Endothelial cell of umbilical vein (primary cell): Measurements from ENCODE around the gene C11orf24. TPM values are rescaled to one million over a fixed set of nuclear protein-coding genes. Genes with fewer than 3 reads are reported as not detected.

Experiments
- BruUV-seq: library from RNA; stranded (reverse); fragments of 400-500 nt; replicated peaks from 2 replicates; lab custom pipeline; 2021; lab: Mats Ljungman, UMichigan
- CTCF ChIA-PET: fragments of 300-600, 350-600 bp; sonication (Branson Sonifier 250); formaldehyde crosslinking; loops from one replicate; lab custom pipeline; 2021; ENCODE audit warnings: antibody characterized with exemption, inconsistent platforms; lab: Charles Lee
- POLR2A ChIA-PET: fragments of 300-600, 350-600 bp; sonication (Branson Sonifier 250); formaldehyde crosslinking; loops from one replicate; lab custom pipeline; 2021; ENCODE audit warnings: antibody characterized with exemption, inconsistent platforms; lab: Charles Lee
- DNase-seq: peaks from one replicate; pipeline ENCODE4 v3.0.0-alpha.2; 2011; ENCODE audit warnings: low read depth, low spot score
- FAIRE-seq: peaks from 2 replicates; lab custom pipeline; 2011; peaks lifted over from hg19 to GRCh38; lab: Jason Lieb, UNC
- H2AFZ ChIP-seq: 2 replicates; pipeline ENCODE4 v1.6.0; 2012; ENCODE audit warnings: low read depth, low read length, control low read depth, inconsistent platforms
- H3K27ac ChIP-seq: 2 replicates; pipeline ENCODE4 v1.5.1; 2011; ENCODE audit warnings: low read depth, mild to moderate bottlenecking, control low read depth, low read length, moderate library complexity; ENCODE audit not compliant: insufficient read depth
- H3K27me3 ChIP-seq, 2 experiments: 2 replicates each; pipeline versions ENCODE4 v1.6.0 to v1.6.1; 2011; ENCODE audit warnings: low read length in 2 of 2, mixed read lengths in 1 of 2; ENCODE audit not compliant: control insufficient read depth in 2 of 2, insufficient read depth in 2 of 2
- H3K36me3 ChIP-seq, 2 experiments: 2 replicates in 1 of 2; 3 replicates in 1 of 2; pipeline ENCODE4 v1.5.1; 2011; ENCODE audit warnings: low read length in 2 of 2, mild to moderate bottlenecking in 1 of 2, moderate library complexity in 1 of 2; ENCODE audit not compliant: control insufficient read depth in 2 of 2, insufficient read depth in 2 of 2; ENCODE audit errors: extremely low read depth in 1 of 2
- H3K4me1 ChIP-seq: 3 replicates; pipeline ENCODE4 v1.5.1; 2011; ENCODE audit warnings: mild to moderate bottlenecking, low read length; ENCODE audit not compliant: control insufficient read depth, insufficient read depth; ENCODE audit errors: extremely low read depth
- H3K4me2 ChIP-seq: 2 replicates; pipeline ENCODE4 v1.6.1; 2011; ENCODE audit warnings: low read length, control low read depth, mixed read lengths; ENCODE audit not compliant: insufficient read depth
- H3K4me3 ChIP-seq, 3 experiments: fragments of 200-600 bp in 1 of 3; sonication (generic), shearing (Covaris generic) in 1 of 3; replicated peaks in 1 of 3; 2 replicates each; pipeline ENCODE4 v1.5.1; 2011 to 2016; ENCODE audit warnings: control low read depth in 3 of 3, low read length in 3 of 3, mild to moderate bottlenecking in 2 of 3, inconsistent platforms in 1 of 3, low read depth in 1 of 3, moderate library complexity in 1 of 3; ENCODE audit not compliant: insufficient read depth in 1 of 3
- H3K79me2 ChIP-seq: 2 replicates; pipeline ENCODE4 v1.6.0; 2012; ENCODE audit warnings: low read length, inconsistent platforms; ENCODE audit not compliant: control insufficient read depth, insufficient read depth
- H3K9ac ChIP-seq: replicated peaks from 2 replicates; pipeline ENCODE3; 2011; ENCODE audit warnings: low read length, control low read depth; ENCODE audit not compliant: insufficient read depth; ENCODE audit errors: extremely low read depth
- H3K9me1 ChIP-seq: replicated peaks from 3 replicates; pipeline ENCODE4 v1.6.0; 2011; ENCODE audit warnings: mild to moderate bottlenecking, low read length; ENCODE audit not compliant: control insufficient read depth, insufficient read depth; ENCODE audit errors: extremely low read depth
- H3K9me3 ChIP-seq: replicated peaks from 2 replicates; pipeline ENCODE4 v1.5.1; 2012; ENCODE audit warnings: low read length, inconsistent platforms; ENCODE audit not compliant: control insufficient read depth, insufficient read depth
- H4K20me1 ChIP-seq: replicated peaks from 2 replicates; pipeline ENCODE3; 2011; ENCODE audit warnings: mild to moderate bottlenecking, low read length; ENCODE audit not compliant: control insufficient read depth, insufficient read depth; ENCODE audit errors: extremely low read depth
- CTCF ChIP-seq, 2 donors: IDR thresholded peaks; 1 replicate in 1 of 2; 2 replicates in 1 of 2; pipeline ENCODE4 v1.5.1; 2011; ENCODE audit warnings: low read length in 2 of 2, mild to moderate bottlenecking in 2 of 2, moderate library complexity in 2 of 2, control low read depth in 1 of 2, inconsistent platforms in 1 of 2, low read depth in 1 of 2; ENCODE audit not compliant: insufficient read depth in 1 of 2; ENCODE audit errors: extremely low read depth in 1 of 2
- EZH2 ChIP-seq: IDR thresholded peaks from 2 replicates; pipeline ENCODE4 v1.6.1; 2012; ENCODE audit warnings: borderline replicate concordance, low read depth, mild to moderate bottlenecking, moderate library complexity, low read length, inconsistent platforms; ENCODE audit not compliant: severe bottlenecking
- FOS ChIP-seq: IDR thresholded peaks from 2 replicates; pipeline ENCODE4 v1.6.1; 2011; ENCODE audit warnings: mild to moderate bottlenecking, low read length, moderate library complexity, borderline replicate concordance; ENCODE audit not compliant: insufficient read depth
- GATA2 ChIP-seq: IDR thresholded peaks from 2 replicates; pipeline ENCODE4 v1.7.0; 2011; ENCODE audit warnings: low read depth, mild to moderate bottlenecking, moderate library complexity, mixed read lengths, low read length; ENCODE audit not compliant: insufficient read length, insufficient read depth
- JUN ChIP-seq: IDR thresholded peaks from 2 replicates; pipeline ENCODE4 v1.6.1; 2011; ENCODE audit warnings: borderline replicate concordance, low read depth; ENCODE audit not compliant: insufficient read length, insufficient read depth
- MAX ChIP-seq: IDR thresholded peaks from 2 replicates; pipeline ENCODE4 v1.6.1; 2011; ENCODE audit not compliant: insufficient read depth, insufficient read length
- MYC ChIP-seq: IDR thresholded peaks from one replicate; pipeline ENCODE4 v1.6.1; 2011; ENCODE audit warnings: mild to moderate bottlenecking, low read depth, low read length
- POLR2A ChIP-seq: IDR thresholded peaks from 2 replicates; pipeline ENCODE4 v1.6.1; 2012; ENCODE audit warnings: low read depth, mild to moderate bottlenecking, control low read depth, low read length
- POLR2AphosphoS5 ChIP-seq: IDR thresholded peaks from 2 replicates; pipeline ENCODE4 v1.6.1; 2012; ENCODE audit warnings: low read depth, mild to moderate bottlenecking, control low read depth, low read length, moderate library complexity; ENCODE audit not compliant: insufficient read depth
- dilution Hi-C: fragments of 300-500 bp; cut with MboI; formaldehyde crosslinking; loops from one replicate; pipeline ENCODE4 v1.15.0; 2019; ENCODE audit warnings: low sequenced_read_pairs; ENCODE audit not compliant: extremely low pct_ligation_motif_present
- intact Hi-C: fragments of 100-400 bp; cut with micrococcal nuclease; formaldehyde crosslinking; loops from one replicate; pipeline ENCODE4 v1.10.0; 2022
- polyA plus RNA-seq, 4 experiments: library from polyadenylated mRNA; depleted of rRNA in 3 of 4; stranded (reverse) in 3 of 4; unstranded in 1 of 4; fragments of >200 nt; gene quantifications; 2 replicates each; pipeline versions ENCODE4 v1.2.1 to v1.2.3, GENCODE V29; 2011 to 2012; ENCODE audit warnings: missing spikeins in 1 of 4
- total RNA-seq: library from RNA; stranded (reverse); gene quantifications from 2 replicates; pipeline ENCODE4 v1.2.3, GENCODE V29; 2021

C11orf24 gene
- total and polyA plus RNA-seq, 2 donors (not counting 3 experiments of a cell fraction or from before 2014, with no cell fraction given) = 26.4 to 34.1 TPM

GRCh38 chr11:68229601-68230000 lies 42.2 kb downstream of the C11orf24 start:
- H3K4me3 ChIP-seq = no peak overlapping the region
- no peaks in the 10 kb centered on the region for H3K9me1 ChIP-seq
- dilution Hi-C loops = no loop called here
- H3K9me3 ChIP-seq = no peaks in the 10 kb centered on the region
- no peak overlapping the region for H3K9ac ChIP-seq
- no TSS peak for BruUV-seq
- no peak overlapping the region for H3K4me2 ChIP-seq
- H3K79me2 ChIP-seq = no peaks in the 10 kb centered on the region
- no peak for DNase-seq
- H2AFZ ChIP-seq = no peak overlapping the region
- H3K4me1 ChIP-seq = no peaks in the 10 kb centered on the region
- TF ChIP-seq JUN (no peak), MYC (no peak), FOS (no peak), POLR2A (no peak), GATA2 (no peak), CTCF (IDR thresholded peaks at IDR 0.05; ENCODE audit: extremely low read depth in 1 of 2, insufficient read depth in 1 of 2, low read depth in 1 of 2, low read length in 2 of 2) (no peak), EZH2 (no peak), POLR2AphosphoS5 (no peak), MAX (no peak)
- intact Hi-C loops = no loop called here
- POLR2A ChIA-PET = no interaction called here
- H4K20me1 ChIP-seq = no peaks in the 10 kb centered on the region
- H3K36me3 ChIP-seq = no peaks in the 10 kb centered on the region
- no peak for FAIRE-seq
- CTCF ChIA-PET = no interaction called here
- H3K27me3 ChIP-seq = peaks cover 7 to 8% of the 10 kb centered on the region in 2 experiments
- no peak overlapping the region for H3K27ac ChIP-seq
